NOMO-1 treated with DMSO at 0.1 percent for 48 hours (cell line): ENCODE results near the gene UPP2.

Experiments used
- DNase-seq: peaks from one replicate; lab custom pipeline; 2025; ENCODE audit not compliant: unreplicated experiment; lab: John Stamatoyannopoulos, UW

Gene UPP2

GRCh38 chr2:158103411-158104012 lies 1.8 kb downstream of the UPP2 start:
- DNase-seq: no peak

GRCh38 chr2:158104903-158105302 lies 3.2 kb downstream of the UPP2 start:
- DNase-seq: no peak

- peak; percentile 45 for DNase-seq
Measured at GRCh38 chr2:158112992-158113391, 11.3 kb downstream of the UPP2 start.

- peak; percentile 97 for DNase-seq
Measured at GRCh38 chr2:158113741-158114295, 12.1 kb downstream of the UPP2 start.

DNA sequence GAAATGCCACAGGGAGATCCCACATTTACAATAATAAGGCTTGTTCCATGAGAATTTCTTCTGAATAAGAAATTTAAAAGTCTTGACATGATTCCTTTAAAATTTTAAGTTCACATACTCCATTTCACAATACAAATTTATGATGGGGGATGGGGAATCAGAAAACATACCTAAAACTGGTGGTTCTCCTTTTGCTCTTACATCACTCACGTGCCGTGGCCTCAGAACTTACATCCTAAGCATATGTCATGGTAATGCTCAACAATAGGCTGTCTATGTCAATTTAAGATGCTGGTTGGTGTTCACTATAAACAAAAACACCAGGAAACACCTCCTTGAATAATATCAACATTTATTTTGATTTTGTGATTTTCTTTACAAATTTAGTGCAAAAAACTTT lies 12.8 kb downstream of the UPP2 start:
- peak; percentile 73 for DNase-seq

- no peak for DNase-seq
Measured at GRCh38 chr2:158115202-158115767, 13.6 kb downstream of the UPP2 start.

DNA sequence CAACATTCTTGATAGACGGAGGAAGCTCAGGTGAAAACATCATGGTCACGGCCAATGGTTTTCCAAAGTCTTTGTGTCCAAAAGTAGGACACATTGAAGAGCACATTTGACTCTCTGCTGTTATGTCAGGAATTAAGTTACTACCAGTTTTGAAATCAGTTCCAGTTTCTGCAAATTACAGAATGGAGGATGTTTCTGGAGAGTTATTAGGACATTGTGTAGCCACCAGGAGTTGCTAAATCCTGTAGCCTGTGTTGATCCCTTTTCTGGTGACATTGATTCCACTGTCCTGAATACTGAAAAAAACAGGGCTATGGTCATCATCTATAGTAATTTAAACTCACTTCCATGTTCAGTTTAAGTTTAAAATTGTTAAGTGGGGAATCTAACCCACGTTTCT lies 15.3 kb downstream of the UPP2 start:
- peak; percentile 44 for DNase-seq

GRCh38 chr2:158120102-158120501 lies 18.4 kb downstream of the UPP2 start:
- no peak for DNase-seq

DNA sequence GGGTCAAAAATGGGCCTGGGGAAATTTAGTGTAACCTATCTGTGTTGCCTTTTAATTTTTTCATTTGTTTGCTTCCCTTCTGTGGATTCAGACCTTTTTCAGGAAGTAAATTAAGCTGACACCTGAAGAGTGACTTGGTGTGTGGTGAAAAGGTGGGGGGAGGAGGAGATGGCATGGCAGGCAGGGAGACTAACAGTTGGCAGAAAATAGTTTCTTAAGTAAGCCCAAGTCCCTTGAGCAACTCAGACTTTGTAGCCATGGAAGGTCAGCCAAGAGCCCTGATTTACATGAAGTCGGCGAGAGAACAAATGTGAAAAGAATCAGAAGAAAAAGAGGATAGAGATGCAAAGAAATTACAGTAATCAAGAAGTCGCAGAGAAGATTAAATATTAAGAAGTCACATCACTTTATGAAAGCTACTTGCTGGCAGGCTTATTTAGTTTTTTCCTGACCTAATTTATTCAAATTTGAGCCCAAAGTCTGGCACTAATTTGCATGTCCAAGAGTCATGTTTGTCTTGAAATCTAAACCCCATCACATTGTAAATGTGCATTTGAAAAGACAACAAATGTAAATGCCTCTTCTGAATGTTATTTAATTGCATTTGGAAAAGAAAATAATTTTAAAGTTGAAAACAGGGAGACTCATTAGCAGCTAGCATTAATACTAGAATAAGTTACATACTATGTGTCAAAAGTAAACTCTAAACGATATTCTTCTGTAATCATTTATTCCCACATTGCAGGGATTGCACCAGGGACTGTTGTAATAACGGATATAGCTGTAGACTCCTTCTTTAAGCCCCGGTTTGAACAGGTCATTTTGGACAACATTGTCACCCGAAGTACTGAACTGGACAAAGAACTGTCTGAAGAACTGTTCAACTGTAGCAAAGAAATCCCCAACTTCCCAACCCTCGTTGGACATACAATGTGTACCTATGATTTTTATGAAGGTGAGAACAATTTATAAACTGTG lies 19.3 kb downstream of the UPP2 start:
- peak; percentile 65 for DNase-seq

DNA sequence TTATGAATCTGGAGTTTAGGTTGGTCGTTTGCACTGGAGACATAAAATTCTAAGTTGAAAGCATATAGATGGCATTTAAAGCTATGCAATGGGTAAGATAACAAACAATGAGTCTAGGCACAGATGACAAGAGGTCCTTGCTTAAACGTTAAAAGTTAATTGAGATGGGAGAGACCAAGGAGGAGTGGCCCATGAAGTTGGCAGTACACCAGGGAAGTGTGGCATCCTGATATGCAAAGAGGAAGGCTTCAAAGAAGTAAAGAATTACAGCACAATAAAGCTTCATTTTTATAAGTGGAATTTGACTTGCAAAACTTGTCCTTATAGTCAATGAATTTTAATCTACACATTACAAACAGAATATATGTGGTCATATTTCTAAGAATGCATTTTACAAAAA lies 23.2 kb downstream of the UPP2 start:
- DNase-seq: no peak

DNA sequence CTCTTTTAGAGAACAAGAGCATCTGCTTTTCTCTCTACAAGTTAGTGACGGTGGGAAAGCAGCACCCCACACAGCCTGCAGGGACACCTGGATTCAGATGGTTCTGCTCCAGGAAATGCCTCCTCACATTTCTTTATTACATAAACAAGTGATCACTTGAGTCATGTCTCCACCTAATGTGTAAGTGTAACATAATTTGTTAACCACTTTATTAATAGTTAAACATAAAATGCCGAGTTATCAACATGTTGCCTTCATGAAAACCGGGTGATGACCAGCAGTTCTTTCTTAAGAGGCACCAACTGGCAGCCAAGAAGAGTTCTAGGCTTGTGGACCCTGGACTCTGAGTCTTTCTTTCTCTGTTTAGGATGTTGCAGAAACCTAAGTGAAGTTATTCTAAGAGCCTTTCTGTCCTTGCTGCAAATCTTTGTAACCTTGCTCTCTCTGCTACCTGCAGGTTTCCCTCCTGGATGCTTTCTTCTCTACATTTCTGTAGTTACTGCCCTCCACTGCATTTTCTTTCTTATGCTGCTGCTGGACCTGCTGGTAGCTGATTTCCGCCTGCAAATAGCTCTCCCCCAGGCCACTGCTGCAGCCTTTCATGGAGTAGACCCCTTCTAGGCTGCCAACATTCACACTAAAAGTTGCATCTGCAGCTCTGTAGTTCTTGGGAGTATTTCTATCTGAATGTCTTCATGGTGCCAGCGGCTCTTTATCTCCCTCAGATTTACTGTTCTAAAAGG lies 24.3 kb downstream of the UPP2 start:
- no peak for DNase-seq

- DNase-seq: no peak
Measured at GRCh38 chr2:158127380-158127804, 25.7 kb downstream of the UPP2 start.

DNA sequence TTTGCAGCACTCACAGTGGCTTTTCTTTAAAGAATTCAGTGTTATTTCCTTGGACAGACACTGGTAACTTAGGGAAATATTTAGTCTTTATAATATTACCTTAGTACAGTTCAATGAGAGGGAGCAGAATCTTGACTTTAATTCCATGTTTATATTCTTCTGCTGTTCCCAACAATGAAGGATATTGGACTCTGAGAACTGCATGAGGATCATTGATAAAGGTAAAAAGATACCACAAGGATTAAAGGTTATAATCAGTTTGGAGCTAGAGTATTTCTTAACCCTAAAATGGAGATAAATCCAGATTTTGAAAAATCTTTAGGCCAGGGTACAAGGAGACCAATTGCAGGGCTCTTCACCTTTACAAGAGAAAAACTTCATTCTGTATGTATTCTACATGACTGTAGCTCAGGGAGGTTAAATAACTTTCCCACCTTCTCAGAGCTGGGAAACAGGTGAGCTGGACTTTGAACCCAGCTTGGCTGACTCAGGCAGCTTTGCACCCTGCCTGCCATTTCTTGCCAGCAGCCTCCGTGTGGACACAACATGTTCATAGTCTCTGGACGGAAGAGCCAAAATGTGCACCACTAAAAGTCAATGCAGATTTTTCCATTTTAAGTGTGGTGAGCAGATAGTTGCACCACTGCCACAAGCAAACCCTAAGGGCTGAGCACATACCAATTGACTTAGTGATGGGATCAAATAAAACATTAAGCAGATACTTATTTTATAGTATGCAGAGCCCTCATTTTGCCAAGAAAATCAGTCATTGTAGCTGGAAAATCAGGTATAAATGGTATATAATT lies 26.7 kb downstream of the UPP2 start:
- DNase-seq: no peak

GRCh38 chr2:158129037-158129436 lies 27.4 kb downstream of the UPP2 start:
- DNase-seq: no peak

- DNase-seq: no peak
Measured at GRCh38 chr2:158130832-158131473, 29.3 kb downstream of the UPP2 start.

GRCh38 chr2:158131483-158131912 lies 29.8 kb downstream of the UPP2 start:
- no peak for DNase-seq

DNA sequence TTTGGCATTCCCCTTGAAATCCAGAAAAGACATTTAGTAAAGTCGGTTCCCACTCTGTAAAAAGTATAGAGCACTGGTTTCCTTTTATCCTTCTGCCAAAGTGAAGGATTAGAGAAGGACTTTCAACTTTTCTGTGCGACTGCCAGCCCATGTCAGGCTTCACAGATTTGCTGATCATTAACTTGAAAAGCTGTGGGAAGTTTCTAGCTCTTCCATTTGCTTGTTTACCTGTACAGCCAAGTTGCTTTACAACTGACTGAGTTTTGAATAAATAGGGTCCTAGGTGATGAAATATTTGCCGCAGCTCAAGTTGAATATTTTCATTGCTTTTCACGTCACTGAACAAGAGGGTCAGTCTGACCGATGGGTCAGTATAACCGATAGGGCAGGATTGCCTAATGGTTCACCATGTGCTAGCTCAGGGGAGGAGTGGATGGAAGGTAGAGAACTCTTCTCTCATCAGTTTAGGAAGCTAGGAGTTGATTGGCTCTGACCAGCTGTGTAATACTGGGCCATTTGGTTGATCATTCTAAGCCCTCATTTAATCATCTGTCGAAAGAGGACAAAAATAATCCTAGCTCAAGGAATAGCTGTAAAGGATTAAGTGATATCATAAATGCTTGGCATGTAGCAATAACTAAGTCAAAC lies 30.4 kb downstream of the UPP2 start:
- DNase-seq: no peak

DNA sequence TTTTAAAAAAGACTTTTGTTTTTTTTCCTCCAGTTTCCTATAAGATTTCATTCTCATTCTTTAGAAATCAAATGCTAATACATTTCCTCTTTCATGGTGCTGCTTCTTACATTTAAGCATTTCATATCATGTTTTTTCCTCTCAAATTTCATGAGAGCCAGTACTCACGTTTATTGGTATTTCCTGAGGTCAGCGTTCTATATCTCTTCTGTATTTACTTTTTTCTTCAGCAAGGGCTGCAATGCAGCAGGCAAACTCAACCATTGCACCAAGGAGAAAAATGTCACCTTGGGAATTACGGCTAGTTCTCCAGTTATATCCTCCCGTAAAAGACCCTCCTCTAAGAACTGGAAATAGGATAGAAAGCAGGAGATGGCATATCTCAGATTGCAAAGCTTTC lies 32.4 kb downstream of the UPP2 start:
- DNase-seq: no peak

DNA sequence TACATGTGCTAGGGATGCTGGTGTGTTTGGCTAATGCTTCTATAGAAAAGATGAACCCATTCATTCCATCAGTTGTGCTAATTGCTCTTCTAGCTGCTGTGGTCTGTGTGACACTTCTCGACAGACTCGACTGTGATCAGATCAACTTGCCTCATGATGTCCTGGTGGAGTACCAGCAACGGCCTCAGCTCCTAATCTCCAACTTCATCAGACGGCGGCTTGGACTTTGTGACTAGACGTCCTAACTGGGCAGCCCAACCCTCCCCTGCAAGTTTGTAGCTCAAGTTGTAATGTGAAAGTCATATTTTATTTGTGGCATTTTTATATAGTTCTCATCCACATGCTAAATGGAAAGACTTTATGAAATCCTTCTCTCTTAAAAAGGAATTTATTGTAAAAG lies 33.0 kb downstream of the UPP2 start:
- DNase-seq: no peak
